Measurements from ENCODE around the gene XPO5.

GRCh38 chr6:43575105-43575771 is 600 bp downstream of the XPO5 start:
- TF ChIP-seq POLR2A (IDR thresholded peaks at IDR 0.05) (no peak), CTCF (IDR thresholded peaks at IDR 0.05) (no peak)

Data from right lobe of liver (tissue), 4 donors.